AG09319 (cell line): ENCODE data around the gene DEFB119.
"Not testable (repeated sequence)": the region's sequence is repeated elsewhere in the genome, so short reads cannot be mapped to it uniquely, and the experiment has no call there.

ENCODE experiments used
- DNase-seq: peaks from one replicate; pipeline ENCODE4 v3.0.0-alpha.2; 2010; ENCODE audit warnings: low read depth; ENCODE audit errors: extremely low read depth
- TF ChIP-seq, protein P1 (sequence below): IDR thresholded peaks from 2 replicates; pipeline ENCODE4 v1.5.1; 2011; ENCODE audit warnings: low read depth, mild to moderate bottlenecking, inconsistent platforms, low read length, moderate library complexity

The DEFB119 gene

GRCh38 chr20:31390490-31390889 lies at the start of gene DEFB119:
DEFB119 (minus strand) TSS chr20:31390590; CDS start chr20:31390483, 107 bp downstream.
- DNase-seq = no peak

DNA sequence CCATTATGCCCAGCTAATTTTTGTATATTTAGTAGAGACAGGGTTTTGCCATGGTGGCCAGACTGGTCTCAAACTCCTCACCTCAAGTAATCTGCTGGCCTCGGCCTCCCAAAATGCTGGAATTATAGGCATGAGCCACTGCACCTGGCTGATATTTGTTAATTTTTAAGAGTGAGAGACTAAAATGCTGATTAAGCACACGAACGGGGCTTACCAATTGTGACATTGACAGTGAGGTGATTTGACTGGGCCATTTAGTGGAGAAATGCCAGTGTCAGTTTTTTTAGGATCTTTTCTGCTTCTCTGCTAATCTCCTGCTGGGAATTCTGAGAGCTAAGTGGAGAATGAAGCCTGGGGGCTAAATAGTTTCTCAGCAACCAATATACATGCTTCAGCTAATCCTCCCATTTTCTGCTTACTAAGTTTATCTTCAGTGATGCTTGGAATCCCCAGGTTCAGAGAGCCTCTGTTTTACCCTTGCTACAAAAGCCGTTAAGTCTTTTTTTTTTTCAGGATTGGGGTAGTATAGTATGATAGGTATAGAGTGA lies 40.3 kb upstream of the DEFB119 start:
- no peak for DNase-seq

More at GRCh38 chr20:31390490-31390889, at the start of gene DEFB119:
- TF ChIP-seq, protein P1, sequence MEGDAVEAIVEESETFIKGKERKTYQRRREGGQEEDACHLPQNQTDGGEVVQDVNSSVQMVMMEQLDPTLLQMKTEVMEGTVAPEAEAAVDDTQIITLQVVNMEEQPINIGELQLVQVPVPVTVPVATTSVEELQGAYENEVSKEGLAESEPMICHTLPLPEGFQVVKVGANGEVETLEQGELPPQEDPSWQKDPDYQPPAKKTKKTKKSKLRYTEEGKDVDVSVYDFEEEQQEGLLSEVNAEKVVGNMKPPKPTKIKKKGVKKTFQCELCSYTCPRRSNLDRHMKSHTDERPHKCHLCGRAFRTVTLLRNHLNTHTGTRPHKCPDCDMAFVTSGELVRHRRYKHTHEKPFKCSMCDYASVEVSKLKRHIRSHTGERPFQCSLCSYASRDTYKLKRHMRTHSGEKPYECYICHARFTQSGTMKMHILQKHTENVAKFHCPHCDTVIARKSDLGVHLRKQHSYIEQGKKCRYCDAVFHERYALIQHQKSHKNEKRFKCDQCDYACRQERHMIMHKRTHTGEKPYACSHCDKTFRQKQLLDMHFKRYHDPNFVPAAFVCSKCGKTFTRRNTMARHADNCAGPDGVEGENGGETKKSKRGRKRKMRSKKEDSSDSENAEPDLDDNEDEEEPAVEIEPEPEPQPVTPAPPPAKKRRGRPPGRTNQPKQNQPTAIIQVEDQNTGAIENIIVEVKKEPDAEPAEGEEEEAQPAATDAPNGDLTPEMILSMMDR = no peak

DNA sequence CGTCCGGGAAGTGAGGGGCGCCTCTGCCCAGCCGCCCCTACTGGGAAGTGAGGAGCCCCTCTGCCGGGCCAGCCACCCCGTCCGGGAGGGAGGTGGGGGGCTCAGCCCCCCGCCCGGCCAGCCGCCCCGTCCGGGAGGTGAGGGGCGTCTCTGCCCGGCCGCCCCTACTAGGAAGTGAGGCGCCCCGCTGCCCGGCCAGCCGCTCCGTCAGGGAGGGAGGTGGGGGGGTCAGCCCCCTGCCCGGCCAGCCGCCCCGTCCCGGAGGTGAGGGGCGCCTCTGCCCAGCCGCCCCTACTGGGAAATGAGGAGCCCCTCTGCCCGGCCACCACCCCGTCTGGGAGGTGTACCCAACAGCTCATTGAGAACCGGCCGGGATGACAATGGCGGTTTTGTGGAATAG lies 37.2 kb upstream of the DEFB119 start:
- not testable (repeated sequence) for DNase-seq

More for the DNA sequence above, 40.3 kb upstream of the DEFB119 start:
- TF ChIP-seq, protein P1 = no peak

DNA sequence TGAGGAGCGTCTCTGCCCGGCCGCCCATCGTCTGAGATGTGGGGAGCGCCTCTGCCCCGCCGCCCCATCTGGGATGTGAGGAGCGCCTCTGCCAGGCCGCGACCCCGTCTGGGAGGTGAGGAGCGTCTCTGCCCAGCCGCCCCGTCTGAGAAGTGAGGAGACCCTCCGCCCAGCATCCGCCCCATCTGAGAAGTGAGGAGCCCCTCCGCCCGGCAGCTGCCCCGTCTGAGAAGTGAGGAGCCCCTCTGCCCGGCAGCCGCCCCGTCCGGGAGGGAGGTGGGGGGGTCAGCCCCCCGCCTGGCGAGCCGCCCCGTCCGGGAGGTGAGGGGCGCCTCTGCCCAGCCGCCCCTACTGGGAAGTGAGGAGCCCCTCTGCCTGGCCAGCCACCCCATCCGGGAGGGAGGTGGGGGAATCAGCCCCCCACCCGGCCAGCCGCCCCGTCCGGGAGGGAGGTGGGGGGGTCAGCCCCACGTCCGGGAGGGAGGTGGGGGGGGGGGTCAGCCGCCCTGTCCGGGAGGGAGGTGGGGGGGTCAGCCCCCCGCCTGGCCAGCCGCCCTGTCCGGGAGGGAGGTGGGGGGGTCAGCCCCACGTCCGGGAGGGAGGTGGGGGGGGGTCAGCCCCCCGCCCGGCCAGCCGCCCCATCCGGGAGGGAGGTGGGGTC lies 36.6 kb upstream of the DEFB119 start:
- DNase-seq = not testable (repeated sequence)

GRCh38 chr20:31425797-31426196 lies 35.4 kb upstream of the DEFB119 start:
- TF ChIP-seq, protein P1 = no peak
- DNase-seq = no peak

DNA sequence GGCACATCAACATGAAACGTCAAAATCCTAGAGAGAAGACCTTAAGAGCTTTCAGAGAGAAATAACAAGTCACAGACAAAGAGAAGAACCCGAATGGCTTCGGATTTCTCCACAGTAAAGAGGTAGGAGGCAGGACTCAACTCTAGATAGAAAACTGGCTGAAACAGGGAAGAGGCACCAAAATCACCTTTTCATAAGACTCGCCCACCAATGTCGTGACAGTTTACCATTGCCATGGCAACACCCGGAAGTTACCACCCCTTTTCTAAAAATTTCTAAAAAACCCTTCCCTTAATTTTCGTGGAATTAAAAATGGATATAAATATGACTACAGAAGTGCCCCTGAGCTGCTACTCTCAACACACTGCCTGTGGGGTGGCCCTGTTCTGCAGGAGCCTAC lies 27.9 kb upstream of the DEFB119 start:
- TF ChIP-seq, protein P1 = no peak
- DNase-seq = no peak

GRCh38 chr20:31415653-31416052 lies 25.3 kb upstream of the DEFB119 start:
- TF ChIP-seq, protein P1 = no peak
- no peak for DNase-seq

DNA sequence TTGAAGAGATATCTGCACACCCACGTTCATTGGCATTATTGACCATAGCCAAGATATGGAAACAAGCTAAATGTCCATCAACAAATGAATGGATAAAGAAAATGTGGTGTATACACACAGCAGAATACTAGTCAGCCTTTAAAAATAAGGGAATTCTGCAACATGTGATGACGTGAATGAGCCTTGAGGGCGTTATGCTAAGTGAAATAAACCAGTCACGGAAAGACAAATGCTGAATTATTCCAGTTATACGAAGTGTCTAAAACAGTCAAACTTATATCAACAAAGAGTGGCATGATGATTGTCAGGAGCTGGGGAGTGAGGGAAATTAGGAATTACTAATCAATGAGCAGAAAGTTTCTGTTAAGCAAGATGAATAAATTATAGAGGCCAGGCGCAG lies 24.0 kb upstream of the DEFB119 start:
- DNase-seq = no peak
- TF ChIP-seq, protein P1 = no peak
